Measurements from ENCODE around the gene ZNF273.
"Not testable (repeated sequence)": the region's sequence is repeated elsewhere in the genome, so short reads cannot be mapped to it uniquely, and the experiment has no call there.

ZNF273 gene

GRCh38 chr7:64885520-64886240 lies 17.4 kb upstream of the ZNF273 start:
- H3K4me3 ChIP-seq (ENCODE audit: low read length) = no peak overlapping the region
- no peaks in the 10 kb centered on the region for H3K36me3 ChIP-seq (ENCODE audit: insufficient read depth, low read length)
- peaks cover 9% of the 10 kb centered on the region for H3K4me1 ChIP-seq (ENCODE audit: control insufficient read depth, insufficient read depth, low read length)
- H3K9ac ChIP-seq (ENCODE audit: low read depth, low read length) = no peak overlapping the region
- H3K27me3 ChIP-seq (ENCODE audit: control insufficient read depth, insufficient read depth, low read length) = peaks cover 54% of the 10 kb centered on the region
- no peak overlapping the region for H3K4me2 ChIP-seq (ENCODE audit: low read length)
- no peaks in the 10 kb centered on the region for H3K9me3 ChIP-seq (replicated peaks; ENCODE audit: low read length)

- Histone ChIP-seq H3K4me2 (ENCODE audit: low read length) (no peak overlapping the region), H3K27me3 (ENCODE audit: control insufficient read depth, insufficient read depth, low read length) (peaks cover 61% of the 10 kb centered on the region), H3K4me1 (ENCODE audit: control insufficient read depth, insufficient read depth, low read length) (peaks cover 9% of the 10 kb centered on the region), H3K4me3 (ENCODE audit: low read length) (no peak overlapping the region), H3K9me3 (replicated peaks; ENCODE audit: low read length) (no peaks in the 10 kb centered on the region), H3K36me3 (ENCODE audit: insufficient read depth, low read length) (no peaks in the 10 kb centered on the region), H3K9ac (ENCODE audit: low read depth, low read length) (no peak overlapping the region)
Measured at GRCh38 chr7:64886956-64887545, 16.0 kb upstream of the ZNF273 start.

GRCh38 chr7:64887756-64888508 lies 15.1 kb upstream of the ZNF273 start:
- H3K9ac ChIP-seq (ENCODE audit: low read depth, low read length) = no peak overlapping the region
- no peaks in the 10 kb centered on the region for H3K9me3 ChIP-seq (replicated peaks; ENCODE audit: low read length)

GRCh38 chr7:64888561-64888900 lies 14.5 kb upstream of the ZNF273 start:
- Histone ChIP-seq H3K36me3 (ENCODE audit: insufficient read depth, low read length) (no peaks in the 10 kb centered on the region), H3K4me1 (ENCODE audit: control insufficient read depth, insufficient read depth, low read length) (peaks cover 9% of the 10 kb centered on the region), H3K9ac (ENCODE audit: low read depth, low read length) (no peak overlapping the region), H3K4me3 (ENCODE audit: low read length) (peak overlapping the region; percentile 67), H3K4me2 (ENCODE audit: low read length) (peak overlapping the region; percentile 91), H3K9me3 (replicated peaks; ENCODE audit: low read length) (no peaks in the 10 kb centered on the region), H3K27me3 (ENCODE audit: control insufficient read depth, insufficient read depth, low read length) (peaks cover 54% of the 10 kb centered on the region)

More at GRCh38 chr7:64887756-64888508, 15.1 kb upstream of the ZNF273 start:
- Histone ChIP-seq H3K27me3 (ENCODE audit: control insufficient read depth, insufficient read depth, low read length) (peaks cover 57% of the 10 kb centered on the region), H3K4me3 (ENCODE audit: low read length) (peak overlapping the region; percentile 67), H3K4me1 (ENCODE audit: control insufficient read depth, insufficient read depth, low read length) (peaks cover 9% of the 10 kb centered on the region), H3K4me2 (ENCODE audit: low read length) (peak overlapping the region; percentile 91), H3K36me3 (ENCODE audit: insufficient read depth, low read length) (no peaks in the 10 kb centered on the region)

GRCh38 chr7:64888901-64889685 lies 14.0 kb upstream of the ZNF273 start:
- no peaks in the 10 kb centered on the region for H3K9me3 ChIP-seq (replicated peaks; ENCODE audit: low read length)
- peak overlapping the region; percentile 67 for H3K4me3 ChIP-seq (ENCODE audit: low read length)
- H3K9ac ChIP-seq (ENCODE audit: low read depth, low read length) = no peak overlapping the region
- H3K4me1 ChIP-seq (ENCODE audit: control insufficient read depth, insufficient read depth, low read length) = peaks cover 9% of the 10 kb centered on the region
- peak overlapping the region; percentile 91 for H3K4me2 ChIP-seq (ENCODE audit: low read length)
- H3K36me3 ChIP-seq (ENCODE audit: insufficient read depth, low read length) = no peaks in the 10 kb centered on the region
- peaks cover 54% of the 10 kb centered on the region for H3K27me3 ChIP-seq (ENCODE audit: control insufficient read depth, insufficient read depth, low read length)

GRCh38 chr7:64889686-64890162 lies 13.3 kb upstream of the ZNF273 start:
- Histone ChIP-seq H3K4me3 (ENCODE audit: low read length) (peak overlapping the region; percentile 67), H3K9me3 (replicated peaks; ENCODE audit: low read length) (no peaks in the 10 kb centered on the region), H3K4me2 (ENCODE audit: low read length) (peak overlapping the region; percentile 91), H3K27me3 (ENCODE audit: control insufficient read depth, insufficient read depth, low read length) (peaks cover 54% of the 10 kb centered on the region), H3K36me3 (ENCODE audit: insufficient read depth, low read length) (no peaks in the 10 kb centered on the region), H3K9ac (ENCODE audit: low read depth, low read length) (no peak overlapping the region), H3K4me1 (ENCODE audit: control insufficient read depth, insufficient read depth, low read length) (peaks cover 9% of the 10 kb centered on the region)

GRCh38 chr7:64890273-64890672 lies 12.8 kb upstream of the ZNF273 start:
- H3K4me2 ChIP-seq (ENCODE audit: low read length); H3K9me3 ChIP-seq (replicated peaks; ENCODE audit: low read length); H3K36me3 ChIP-seq (ENCODE audit: insufficient read depth, low read length); H3K9ac ChIP-seq (ENCODE audit: low read depth, low read length); H3K4me1 ChIP-seq (ENCODE audit: control insufficient read depth, insufficient read depth, low read length); H3K4me3 ChIP-seq (ENCODE audit: low read length): not testable (repeated sequence)
- peaks cover 54% of the 10 kb centered on the region for H3K27me3 ChIP-seq (ENCODE audit: control insufficient read depth, insufficient read depth, low read length)

- peaks cover 9% of the 10 kb centered on the region for H3K4me1 ChIP-seq (ENCODE audit: control insufficient read depth, insufficient read depth, low read length)
- no peaks in the 10 kb centered on the region for H3K36me3 ChIP-seq (ENCODE audit: insufficient read depth, low read length)
- no peak overlapping the region for H3K4me3 ChIP-seq (ENCODE audit: low read length)
- H3K4me2 ChIP-seq (ENCODE audit: low read length) = no peak overlapping the region
- H3K9me3 ChIP-seq (replicated peaks; ENCODE audit: low read length) = no peaks in the 10 kb centered on the region
- H3K9ac ChIP-seq (ENCODE audit: low read depth, low read length) = no peak overlapping the region
- peaks cover 54% of the 10 kb centered on the region for H3K27me3 ChIP-seq (ENCODE audit: control insufficient read depth, insufficient read depth, low read length)
Measured at GRCh38 chr7:64890761-64891362, 12.2 kb upstream of the ZNF273 start.

- peaks cover 53% of the 10 kb centered on the region for H3K27me3 ChIP-seq (ENCODE audit: control insufficient read depth, insufficient read depth, low read length)
- not testable (repeated sequence) for H3K4me2 ChIP-seq (ENCODE audit: low read length); H3K4me3 ChIP-seq (ENCODE audit: low read length); H3K4me1 ChIP-seq (ENCODE audit: control insufficient read depth, insufficient read depth, low read length); H3K9me3 ChIP-seq (replicated peaks; ENCODE audit: low read length); H3K9ac ChIP-seq (ENCODE audit: low read depth, low read length); H3K36me3 ChIP-seq (ENCODE audit: insufficient read depth, low read length)
Measured at GRCh38 chr7:64891363-64892081, 11.6 kb upstream of the ZNF273 start.

GRCh38 chr7:64892116-64892515 lies 11.0 kb upstream of the ZNF273 start:
- no peaks in the 10 kb centered on the region for H3K9me3 ChIP-seq (replicated peaks; ENCODE audit: low read length)

More at GRCh38 chr7:64892116-64892515, 11.0 kb upstream of the ZNF273 start:
- peaks cover 47% of the 10 kb centered on the region for H3K27me3 ChIP-seq (ENCODE audit: control insufficient read depth, insufficient read depth, low read length)
- H3K4me3 ChIP-seq (ENCODE audit: low read length) = no peak overlapping the region
- H3K4me1 ChIP-seq (ENCODE audit: control insufficient read depth, insufficient read depth, low read length) = peaks cover 9% of the 10 kb centered on the region
- no peaks in the 10 kb centered on the region for H3K36me3 ChIP-seq (ENCODE audit: insufficient read depth, low read length)
- H3K9ac ChIP-seq (ENCODE audit: low read depth, low read length) = no peak overlapping the region
- no peak overlapping the region for H3K4me2 ChIP-seq (ENCODE audit: low read length)
